ENCODE results near the gene NADK.
"Not testable (repeated sequence)": the region's sequence is repeated elsewhere in the genome, so short reads cannot be mapped to it uniquely, and the experiment has no call there.

GRCh38 chr1:1704284-1704957, 73.8 kb downstream of the NADK start:
- not testable (repeated sequence) for TF ChIP-seq CTCF, POLR2A, EP300 (IDR thresholded peaks at IDR 0.05)

Measured in ovary (tissue), 3 donors.